ENCODE measurements around the gene MDFI.

- TF ChIP-seq EZH2 (IDR thresholded peaks at IDR 0.05) = no peak
- TF ChIP-seq POLR2AphosphoS5 (IDR thresholded peaks at IDR 0.05; ENCODE audit: borderline replicate concordance, low read depth, low read length) = no peak; the same call in none of the 2 replicates
These were observed 15.4 kb downstream of the MDFI start for GRCh38 chr6:41653691-41654090.
